BJ (cell line): ENCODE results near the gene RBM24. TPM values are rescaled to one million over a fixed set of nuclear protein-coding genes. Genes with fewer than 3 reads are reported as not detected.

Experiments used
- CTCF ChIA-PET: fragments of 350-600 bp; formaldehyde crosslinking; extraction: SDS; loops from one replicate; lab custom pipeline; 2021; ENCODE audit warnings: antibody characterized with exemption, inconsistent platforms; lab: Yijun Ruan, JAX
- POLR2A ChIA-PET: fragments of 300-600 bp; sonication (Branson Sonifier 250); formaldehyde crosslinking; extraction: SDS; loops from one replicate; lab custom pipeline; 2021; ENCODE audit warnings: antibody characterized with exemption; lab: Charles Lee
- DNase-seq: peaks from one replicate; pipeline ENCODE4 v3.0.0-alpha.2; 2011; ENCODE audit warnings: low read depth
- H3K27me3 ChIP-seq: 2 replicates; pipeline ENCODE4 v1.6.0; 2011; ENCODE audit warnings: low read length; ENCODE audit not compliant: control insufficient read depth, insufficient read depth
- H3K36me3 ChIP-seq: 2 replicates; pipeline ENCODE4 v1.5.1; 2011; ENCODE audit warnings: low read length; ENCODE audit not compliant: control insufficient read depth, insufficient read depth
- H3K4me3 ChIP-seq: 2 replicates; pipeline ENCODE4 v1.5.1; 2011; ENCODE audit warnings: low read depth, mild to moderate bottlenecking, control low read depth, low read length
- CTCF ChIP-seq: IDR thresholded peaks from 2 replicates; pipeline ENCODE4 v1.5.1; 2011; ENCODE audit warnings: low read depth, mild to moderate bottlenecking, control low read depth, inconsistent platforms, low read length, moderate library complexity; ENCODE audit not compliant: insufficient read depth
- polyA minus RNA-seq: library from RNA; depleted of rRNA, polyadenylated mRNA; stranded (reverse); fragments of >200 nt; gene quantifications from 2 replicates; pipeline ENCODE4 v1.2.3, GENCODE V29; 2011; rRNA and poly(A)+ RNA removed
- polyA plus RNA-seq: library from polyadenylated mRNA; depleted of rRNA; stranded (reverse); fragments of >200 nt; gene quantifications from 2 replicates; pipeline ENCODE4 v1.2.3, GENCODE V29; 2011; rRNA removed

The RBM24 gene
- 14.7 and 19.9 TPM in 2 replicates for polyA plus RNA-seq
- 27.7 and 39.2 TPM in 2 replicates for polyA minus RNA-seq

- no peak for DNase-seq
- Histone ChIP-seq H3K36me3 (0 out of 2 replicates have a peak, but pooled peaks cover 1% of the 10 kb centered on the region), H3K4me3 (peak within 1 kb of the TSS; percentile 84), H3K27me3 (no peaks in the 10 kb centered on the region)
- ChIA-PET CTCF (interaction anchor here (1.2 to 1.5 kb wide), 4 partner anchors 15 to 303 kb away, joined by 3 to 5 read pairs (median 4); no protein-coding TSS in a partner anchor), POLR2A (no interaction called here)
- TF ChIP-seq CTCF = peak; percentile 59
These were observed at the start of gene RBM24 for GRCh38 chr6:17281100-17281496. Gene RBM24, plus strand, starts transcription at chr6:17281361. Its CDS starts 221 bp downstream, at chr6:17281582.

GRCh38 chr6:17233531-17233930, 47.6 kb upstream of the RBM24 start:
- ChIA-PET POLR2A (no interaction called here), CTCF (no interaction called here)
- no peak for TF ChIP-seq CTCF
- no peak for DNase-seq
- H3K27me3 ChIP-seq = 0 out of 2 replicates have a peak, but pooled peaks cover 1% of the 10 kb centered on the region
- no peaks in the 10 kb centered on the region for H3K36me3 ChIP-seq
- no peak overlapping the region for H3K4me3 ChIP-seq

- Histone ChIP-seq H3K4me3 (no peak overlapping the region), H3K36me3 (no peaks in the 10 kb centered on the region), H3K27me3 (0 out of 2 replicates have a peak, but pooled peaks cover 1% of the 10 kb centered on the region)
- no peak for DNase-seq
- ChIA-PET POLR2A (no interaction called here), CTCF (no interaction called here)
- TF ChIP-seq CTCF = no peak
These were observed 43.9 kb upstream of the RBM24 start for GRCh38 chr6:17237246-17237645.

- H3K27me3 ChIP-seq = 0 out of 2 replicates have a peak, but pooled peaks cover 1% of the 10 kb centered on the region
- ChIA-PET POLR2A (no interaction called here), CTCF (no interaction called here)
- TF ChIP-seq CTCF = no peak
- no peak overlapping the region for H3K4me3 ChIP-seq
- DNase-seq = no peak
- H3K36me3 ChIP-seq = no peaks in the 10 kb centered on the region
These were observed 41.9 kb upstream of the RBM24 start for GRCh38 chr6:17239260-17239659.

GRCh38 chr6:17240803-17241500, 40.2 kb upstream of the RBM24 start:
- no peaks in the 10 kb centered on the region for H3K36me3 ChIP-seq
- no peak for DNase-seq
- ChIA-PET POLR2A (no interaction called here), CTCF (no interaction called here)
- no peak for TF ChIP-seq CTCF
- H3K27me3 ChIP-seq = no peaks in the 10 kb centered on the region
- no peak overlapping the region for H3K4me3 ChIP-seq
